HL-60 (cell line): ENCODE results near the gene ROBO4.

ENCODE experiments used
- DNase-seq, 2 experiments: peaks; one replicate each; pipeline ENCODE4 v3.0.0-alpha.2; 2010 to 2020; ENCODE audit warnings: low read depth in 1 of 2, low spot score in 1 of 2
- H3K27ac ChIP-seq: fragments of 250-450 bp; sonication (Bioruptor Pico); replicated peaks from 2 replicates; pipeline ENCODE4 v1.5.1; 2020; ENCODE audit warnings: mild to moderate bottlenecking, moderate library complexity
- H3K27me3 ChIP-seq: fragments of 250-450 bp; sonication (Bioruptor Pico); 2 replicates; pipeline ENCODE4 v1.5.1; 2021; ENCODE audit warnings: mild to moderate bottlenecking, moderate library complexity; ENCODE audit not compliant: insufficient read depth, poor library complexity, severe bottlenecking
- H3K4me3 ChIP-seq: replicated peaks from 2 replicates; pipeline ENCODE4 v1.5.1; 2011; ENCODE audit warnings: mild to moderate bottlenecking, control low read depth, low read length; ENCODE audit not compliant: insufficient read depth
- CTCF ChIP-seq: IDR thresholded peaks from one replicate; pipeline ENCODE4 v1.5.1; 2011; ENCODE audit warnings: low read length, control low read depth, inconsistent platforms; ENCODE audit not compliant: insufficient read depth
- GABPA ChIP-seq: IDR thresholded peaks from 2 replicates; pipeline ENCODE4 v1.6.1; 2012; ENCODE audit warnings: low read depth
- POLR2AphosphoS5 ChIP-seq: IDR thresholded peaks from 2 replicates; pipeline ENCODE4 v1.6.1; 2012; ENCODE audit warnings: low read depth
- REST ChIP-seq: IDR thresholded peaks from 2 replicates; pipeline ENCODE4 v1.6.1; 2012; ENCODE audit warnings: low read depth; ENCODE audit not compliant: insufficient replicate concordance
- SPI1 ChIP-seq: IDR thresholded peaks from 2 replicates; pipeline ENCODE4 v1.6.1; 2012; ENCODE audit warnings: low read depth, mild to moderate bottlenecking, borderline replicate concordance

ROBO4 gene

GRCh38 chr11:124930799-124931198 is 33.1 kb upstream of the ROBO4 start:
- no peak for TF ChIP-seq GABPA
- no peak for TF ChIP-seq CTCF
- no peak for TF ChIP-seq REST
- no peak for TF ChIP-seq SPI1
- TF ChIP-seq POLR2AphosphoS5, result no peak
- Histone ChIP-seq H3K4me3 (no peak overlapping the region), H3K27ac (no peak overlapping the region), H3K27me3 (no peaks in the 10 kb centered on the region)
- DNase-seq, result no peak

GRCh38 chr11:124928942-124929665 is 31.4 kb upstream of the ROBO4 start:
- H3K27ac ChIP-seq, result no peak overlapping the region
- TF ChIP-seq GABPA (no peak), REST (no peak), POLR2AphosphoS5 (no peak), CTCF (no peak), SPI1 (no peak)
- H3K4me3 ChIP-seq, result no peak overlapping the region
- DNase-seq, result no peak
- H3K27me3 ChIP-seq, result no peaks in the 10 kb centered on the region

- DNase-seq, result no peak
- Histone ChIP-seq H3K27me3 (no peaks in the 10 kb centered on the region), H3K27ac (no peak overlapping the region), H3K4me3 (no peak overlapping the region)
- TF ChIP-seq SPI1 (no peak), GABPA (no peak), REST (no peak), CTCF (no peak), POLR2AphosphoS5 (no peak)
Measured at GRCh38 chr11:124923296-124923695, 25.6 kb upstream of the ROBO4 start.
